Hepatocyte (in vitro differentiated cells): ENCODE measurements around the gene RPTOR. TPM values are rescaled to one million over a fixed set of nuclear protein-coding genes. Genes with fewer than 3 reads are reported as not detected.

ENCODE experiments used
- DNase-seq: peaks from one replicate; pipeline ENCODE4 v3.0.0-alpha.2; 2016; ENCODE audit warnings: low spot score
- H2AFZ ChIP-seq: fragments of 200-600 bp; sonication (generic); 2 replicates; pipeline ENCODE4 v1.6.0; 2016; ENCODE audit warnings: antibody characterized with exemption, mild to moderate bottlenecking
- H3K27ac ChIP-seq: fragments of 200-600 bp; sonication (generic); 2 replicates; pipeline ENCODE4 v1.5.1; 2016; ENCODE audit warnings: mild to moderate bottlenecking
- H3K27me3 ChIP-seq: fragments of 200-600 bp; sonication (generic); 2 replicates; pipeline ENCODE4 v1.6.1; 2016
- H3K36me3 ChIP-seq: fragments of 200-600 bp; sonication (generic); replicated peaks from 2 replicates; pipeline ENCODE4 v1.5.1; 2016; ENCODE audit warnings: low read depth; ENCODE audit not compliant: insufficient read depth
- H3K4me1 ChIP-seq: fragments of 200-600 bp; sonication (generic); 2 replicates; pipeline ENCODE4 v1.5.1; 2016; ENCODE audit warnings: mild to moderate bottlenecking, moderate library complexity; ENCODE audit not compliant: insufficient read depth
- H3K4me2 ChIP-seq: fragments of 200-600 bp; sonication (generic); 2 replicates; pipeline ENCODE4 v1.6.0; 2016
- H3K4me3 ChIP-seq: fragments of 200-600 bp; sonication (generic); 2 replicates; pipeline ENCODE4 v1.5.1; 2016; ENCODE audit warnings: mild to moderate bottlenecking
- H3K79me2 ChIP-seq: fragments of 200-600 bp; sonication (generic); 2 replicates; pipeline ENCODE4 v1.6.0; 2017; ENCODE audit warnings: mild to moderate bottlenecking
- H3K9me2 ChIP-seq: fragments of 200-600 bp; sonication (generic); replicated peaks from 2 replicates; pipeline ENCODE4 v1.6.0; 2017; ENCODE audit warnings: mild to moderate bottlenecking; ENCODE audit not compliant: insufficient read depth
- H3K9me3 ChIP-seq: fragments of 200-600 bp; sonication (generic); 2 replicates; pipeline ENCODE4 v1.5.1; 2016; ENCODE audit warnings: low read depth, mild to moderate bottlenecking
- H4K20me1 ChIP-seq: fragments of 200-600 bp; sonication (generic); 2 replicates; pipeline ENCODE4 v1.6.0; 2016; ENCODE audit warnings: mild to moderate bottlenecking; ENCODE audit not compliant: insufficient read depth, poor library complexity, severe bottlenecking
- CTCF ChIP-seq: fragments of 200-600 bp; sonication (generic); IDR thresholded peaks from 2 replicates; pipeline ENCODE4 v1.5.1; 2016; ENCODE audit warnings: antibody characterized with exemption, mild to moderate bottlenecking; ENCODE audit not compliant: poor library complexity
- EZH2 ChIP-seq: fragments of 200-600 bp; sonication (generic); IDR thresholded peaks from 2 replicates; pipeline ENCODE4 v1.6.1; 2016; ENCODE audit warnings: antibody characterized with exemption, mild to moderate bottlenecking, borderline replicate concordance
- EZH2phosphoT487 ChIP-seq: fragments of 200-600 bp; sonication (generic); IDR thresholded peaks from one replicate; pipeline ENCODE4 v1.6.1; 2018; ENCODE audit warnings: antibody characterized with exemption, mild to moderate bottlenecking, low read depth, moderate library complexity; ENCODE audit not compliant: unreplicated experiment, severe bottlenecking
- WGBS: methylation state at CpG from one replicate; pipeline ENCODE4 v1.1.6; 2016; ENCODE audit warnings: low lambda C conversion rate; ENCODE audit errors: missing lambda C conversion rate; 5-methylcytosine and 5-hydroxymethylcytosine counted together
- polyA plus RNA-seq: library from polyadenylated mRNA; unstranded; fragments of >200 nt; fragmentation: Nextera tagmentation; extraction: Ambion mirVana; gene quantifications from 2 replicates; pipeline ENCODE4 v1.2.1, GENCODE V29; 2016
- total RNA-seq: library from RNA; depleted of rRNA; stranded (reverse); fragments of >200 nt; gene quantifications from 2 replicates; pipeline ENCODE4 v1.2.3, GENCODE V29; 2014

The RPTOR gene
- total and polyA plus RNA-seq, 2 experiments from 2014 or later, result 14.1 to 20.6 TPM

DNA sequence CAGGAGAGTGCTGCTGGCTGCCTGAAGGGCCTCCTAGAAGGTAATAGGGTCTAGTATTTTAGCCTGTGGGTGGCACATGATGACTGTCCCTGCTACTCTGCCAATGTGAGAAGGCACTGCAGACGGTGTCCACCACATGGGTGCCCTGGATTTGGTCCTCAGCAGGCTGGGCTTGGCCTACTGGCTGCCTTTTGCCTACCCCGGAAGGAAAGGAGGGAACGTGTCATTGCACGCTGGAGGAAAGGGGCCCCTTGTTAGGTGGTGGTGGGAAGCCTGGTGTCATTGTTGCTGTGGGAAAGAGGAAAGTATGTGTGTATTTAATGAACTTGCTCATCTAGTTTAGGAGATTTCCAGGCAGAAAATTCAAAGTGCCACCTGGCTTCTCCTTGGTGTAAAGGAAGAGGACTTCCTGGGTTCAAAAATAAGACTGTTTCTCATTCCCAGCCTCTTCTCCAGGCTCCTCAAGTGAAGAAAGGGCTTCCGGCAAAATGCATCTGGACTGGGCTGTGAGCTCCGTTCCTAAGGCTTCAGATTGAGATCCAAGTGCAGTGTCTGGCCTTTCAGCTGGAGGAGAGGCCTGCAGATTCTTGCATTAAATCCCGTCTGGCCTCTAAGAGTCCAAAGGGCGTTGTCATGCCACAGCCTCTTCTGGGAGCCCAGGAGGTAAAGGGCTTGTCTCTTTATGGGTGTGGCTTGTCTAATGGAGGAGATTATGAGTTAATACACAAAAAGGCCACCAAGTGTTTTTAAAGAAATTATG is 55.1 kb downstream of the RPTOR start:
- DNase-seq, result peak; percentile 84
- peaks cover 75% of the 10 kb centered on the region for H3K79me2 ChIP-seq
- no peak overlapping the region for H3K4me3 ChIP-seq
- no peaks in the 10 kb centered on the region for H3K36me3 ChIP-seq
- no peaks in the 10 kb centered on the region for H3K9me3 ChIP-seq
- WGBS, result 45% methylated on average over 8 of the region's 8 CpGs
- H2AFZ ChIP-seq, result no peak overlapping the region
- H3K4me1 ChIP-seq, result peaks cover 42% of the 10 kb centered on the region
- no peaks in the 10 kb centered on the region for H4K20me1 ChIP-seq
- no peaks in the 10 kb centered on the region for H3K9me2 ChIP-seq
- no peaks in the 10 kb centered on the region for H3K27me3 ChIP-seq
- H3K4me2 ChIP-seq, result peak overlapping the region; percentile 60
- H3K27ac ChIP-seq, result peak overlapping the region; percentile 98
- no peak for TF ChIP-seq EZH2phosphoT487
- TF ChIP-seq EZH2, result no peak
- TF ChIP-seq CTCF, result no peak

GRCh38 chr17:80601146-80601545 is 56.5 kb downstream of the RPTOR start:
- no peak for TF ChIP-seq EZH2phosphoT487
- TF ChIP-seq CTCF, result no peak
- no peak for TF ChIP-seq EZH2
- no peak for DNase-seq
- Histone ChIP-seq H3K27me3 (no peaks in the 10 kb centered on the region), H3K4me3 (no peak overlapping the region), H3K79me2 (peaks cover 75% of the 10 kb centered on the region), H3K4me2 (no peak overlapping the region), H2AFZ (no peak overlapping the region), H3K27ac (peak overlapping the region; percentile 98), H3K9me2 (no peaks in the 10 kb centered on the region), H3K36me3 (no peaks in the 10 kb centered on the region), H3K9me3 (no peaks in the 10 kb centered on the region), H4K20me1 (no peaks in the 10 kb centered on the region), H3K4me1 (peaks cover 42% of the 10 kb centered on the region)
- WGBS, result 95% methylated on average over 12 of the region's 12 CpGs

DNA sequence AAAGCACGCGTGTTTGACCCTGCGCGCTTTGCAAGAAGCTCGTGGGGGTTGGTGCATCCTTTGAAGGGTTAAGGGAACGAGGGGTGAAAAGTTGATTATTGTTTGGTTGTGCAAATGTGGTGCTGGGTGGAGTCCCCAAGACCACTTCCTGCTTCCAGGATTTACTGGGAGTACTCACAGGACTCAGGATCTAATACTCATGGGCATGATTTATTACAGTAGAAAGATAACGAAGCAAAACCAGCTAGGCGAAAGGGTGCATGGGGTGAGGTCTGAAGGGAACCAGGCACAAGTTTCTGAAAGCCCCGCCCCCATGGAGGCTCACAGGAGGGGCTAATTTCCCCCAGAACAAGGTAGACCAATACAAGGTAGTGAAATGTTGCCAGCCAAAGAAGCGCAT is 58.8 kb downstream of the RPTOR start:
- TF ChIP-seq EZH2 (no peak), CTCF (no peak), EZH2phosphoT487 (no peak)
- no peak overlapping the region for H2AFZ ChIP-seq
- no peak overlapping the region for H3K27ac ChIP-seq
- H3K27me3 ChIP-seq, result no peaks in the 10 kb centered on the region
- no peaks in the 10 kb centered on the region for H3K9me3 ChIP-seq
- no peak overlapping the region for H3K4me3 ChIP-seq
- no peaks in the 10 kb centered on the region for H4K20me1 ChIP-seq
- H3K4me2 ChIP-seq, result no peak overlapping the region
- H3K79me2 ChIP-seq, result peaks cover 72% of the 10 kb centered on the region
- H3K36me3 ChIP-seq, result no peaks in the 10 kb centered on the region
- WGBS, result 75% methylated on average over 10 of the region's 10 CpGs
- DNase-seq, result no peak
- H3K4me1 ChIP-seq, result peaks cover 39% of the 10 kb centered on the region
- no peaks in the 10 kb centered on the region for H3K9me2 ChIP-seq
